Raji (cell line): Measurements from ENCODE around the gene C2CD2.

Source experiments
- POLR2A ChIP-seq: IDR thresholded peaks from 2 replicates; pipeline ENCODE4 v1.6.1; 2011; ENCODE audit warnings: low read depth, low read length, control low read depth; ENCODE audit not compliant: insufficient read depth

C2CD2 gene

GRCh38 chr21:41953831-41954653, at the start of gene C2CD2:
C2CD2 (minus strand) TSS chr21:41954018; CDS start chr21:41953648, 370 bp downstream.
- no peak for TF ChIP-seq POLR2A

GRCh38 chr21:42003051-42003461, 49.2 kb upstream of the C2CD2 start:
- TF ChIP-seq POLR2A: no peak

GRCh38 chr21:42002421-42002958, 48.7 kb upstream of the C2CD2 start:
- TF ChIP-seq POLR2A: no peak

GRCh38 chr21:42001781-42002180, 48.0 kb upstream of the C2CD2 start:
- TF ChIP-seq POLR2A: no peak

GRCh38 chr21:42000908-42001307, 47.1 kb upstream of the C2CD2 start:
- no peak for TF ChIP-seq POLR2A

GRCh38 chr21:41997657-41998056, 43.8 kb upstream of the C2CD2 start:
- no peak for TF ChIP-seq POLR2A

- TF ChIP-seq POLR2A: no peak
These were observed 41.8 kb upstream of the C2CD2 start for GRCh38 chr21:41995577-41995976.

- TF ChIP-seq POLR2A: no peak
These were observed 39.9 kb upstream of the C2CD2 start for GRCh38 chr21:41993744-41994143.

- no peak for TF ChIP-seq POLR2A
These were observed 38.8 kb upstream of the C2CD2 start for GRCh38 chr21:41992576-41992975.

GRCh38 chr21:41991659-41992058, 37.8 kb upstream of the C2CD2 start:
- no peak for TF ChIP-seq POLR2A

- no peak for TF ChIP-seq POLR2A
These were observed 35.9 kb upstream of the C2CD2 start for GRCh38 chr21:41989698-41990097.

- TF ChIP-seq POLR2A: no peak
These were observed 33.5 kb upstream of the C2CD2 start for GRCh38 chr21:41987310-41987709.

GRCh38 chr21:41985662-41986416, 32.0 kb upstream of the C2CD2 start:
- no peak for TF ChIP-seq POLR2A

GRCh38 chr21:41983229-41983628, 29.4 kb upstream of the C2CD2 start:
- TF ChIP-seq POLR2A: no peak

- no peak for TF ChIP-seq POLR2A
These were observed 26.7 kb upstream of the C2CD2 start for GRCh38 chr21:41980561-41980960.

- no peak for TF ChIP-seq POLR2A
These were observed 26.0 kb upstream of the C2CD2 start for GRCh38 chr21:41979751-41980369.

GRCh38 chr21:41979335-41979734, 25.5 kb upstream of the C2CD2 start:
- no peak for TF ChIP-seq POLR2A
